Testis (tissue), 2 donors: Measurements from ENCODE around the gene ABCC9.

Experiments used
- POLR2A ChIP-seq: fragments of 450-650 bp; IDR thresholded peaks from one replicate; pipeline ENCODE4 v1.6.1; 2017; ENCODE audit warnings: antibody characterized with exemption, mild to moderate bottlenecking, moderate library complexity
- TF ChIP-seq, protein P1 (sequence below), 3 experiments: fragments of 450-650 bp in 2 of 3; fragments of 200-600 bp in 1 of 3; sonication (generic) in 1 of 3; IDR thresholded peaks; one replicate each; pipeline ENCODE4 v1.5.1; 2016 to 2019; ENCODE audit warnings: antibody characterized with exemption in 3 of 3, mild to moderate bottlenecking in 2 of 3, moderate library complexity in 1 of 3

- TF ChIP-seq, protein P1, sequence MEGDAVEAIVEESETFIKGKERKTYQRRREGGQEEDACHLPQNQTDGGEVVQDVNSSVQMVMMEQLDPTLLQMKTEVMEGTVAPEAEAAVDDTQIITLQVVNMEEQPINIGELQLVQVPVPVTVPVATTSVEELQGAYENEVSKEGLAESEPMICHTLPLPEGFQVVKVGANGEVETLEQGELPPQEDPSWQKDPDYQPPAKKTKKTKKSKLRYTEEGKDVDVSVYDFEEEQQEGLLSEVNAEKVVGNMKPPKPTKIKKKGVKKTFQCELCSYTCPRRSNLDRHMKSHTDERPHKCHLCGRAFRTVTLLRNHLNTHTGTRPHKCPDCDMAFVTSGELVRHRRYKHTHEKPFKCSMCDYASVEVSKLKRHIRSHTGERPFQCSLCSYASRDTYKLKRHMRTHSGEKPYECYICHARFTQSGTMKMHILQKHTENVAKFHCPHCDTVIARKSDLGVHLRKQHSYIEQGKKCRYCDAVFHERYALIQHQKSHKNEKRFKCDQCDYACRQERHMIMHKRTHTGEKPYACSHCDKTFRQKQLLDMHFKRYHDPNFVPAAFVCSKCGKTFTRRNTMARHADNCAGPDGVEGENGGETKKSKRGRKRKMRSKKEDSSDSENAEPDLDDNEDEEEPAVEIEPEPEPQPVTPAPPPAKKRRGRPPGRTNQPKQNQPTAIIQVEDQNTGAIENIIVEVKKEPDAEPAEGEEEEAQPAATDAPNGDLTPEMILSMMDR (IDR thresholded peaks at IDR 0.05) = no peak
- TF ChIP-seq POLR2A = no peak
Observed at GRCh38 chr12:21848192-21848591, 93.0 kb downstream of the ABCC9 start.
